ENCODE results near the gene CDKN2C. TPM values are rescaled to one million over a fixed set of nuclear protein-coding genes. Genes with fewer than 3 reads are reported as not detected.
"Not testable (repeated sequence)": the region's sequence is repeated elsewhere in the genome, so short reads cannot be mapped to it uniquely, and the experiment has no call there.

CDKN2C gene
- total and polyA plus RNA-seq, 2 donors (not counting 1 experiment from before 2014, with no cell fraction given), result 24.4 to 31.5 TPM

GRCh38 chr1:50949286-50949982 lies 20.6 kb upstream of the CDKN2C start:
- peaks cover 2% of the 10 kb centered on the region for H4K20me1 ChIP-seq (ENCODE audit: control insufficient read depth, extremely low read depth, insufficient read depth, low read length)

GRCh38 chr1:50950396-50950795 lies 19.6 kb upstream of the CDKN2C start:
- H3K4me2 ChIP-seq (ENCODE audit: extremely low read depth, insufficient read depth, low read length), result no peak overlapping the region
- H3K27me3 ChIP-seq (ENCODE audit: control insufficient read depth, insufficient read depth, low read length), result no peaks in the 10 kb centered on the region
- H3K27ac ChIP-seq (ENCODE audit: insufficient read depth, low read length), result no peak overlapping the region
- peaks cover 55% of the 10 kb centered on the region for H3K79me2 ChIP-seq (ENCODE audit: control insufficient read depth, insufficient read depth, low read length)
- H3K4me1 ChIP-seq (ENCODE audit: control insufficient read depth, extremely low read depth, insufficient read depth, low read length), result no peaks in the 10 kb centered on the region
- no peak overlapping the region for H3K9ac ChIP-seq (ENCODE audit: insufficient read depth, low read length)
- no peaks in the 10 kb centered on the region for H3K36me3 ChIP-seq (ENCODE audit: control insufficient read depth, insufficient read depth, low read length)
- no peaks in the 10 kb centered on the region for H3K9me3 ChIP-seq (ENCODE audit: control insufficient read depth, insufficient read depth, low read depth, low read length)
- peaks cover 2% of the 10 kb centered on the region for H4K20me1 ChIP-seq (ENCODE audit: control insufficient read depth, extremely low read depth, insufficient read depth, low read length)
- H2AFZ ChIP-seq (ENCODE audit: low read length), result no peak overlapping the region
- no peak overlapping the region for H3K4me3 ChIP-seq (replicated peaks in 1 of 4; ENCODE audit: control extremely low read depth in 1 of 4, insufficient read depth in 1 of 4, low read depth in 3 of 4, low read length in 4 of 4)
- no peak for TF ChIP-seq EZH2 (IDR thresholded peaks at IDR 0.05; ENCODE audit: low read length, missing control alignments)
- TF ChIP-seq, protein P1, sequence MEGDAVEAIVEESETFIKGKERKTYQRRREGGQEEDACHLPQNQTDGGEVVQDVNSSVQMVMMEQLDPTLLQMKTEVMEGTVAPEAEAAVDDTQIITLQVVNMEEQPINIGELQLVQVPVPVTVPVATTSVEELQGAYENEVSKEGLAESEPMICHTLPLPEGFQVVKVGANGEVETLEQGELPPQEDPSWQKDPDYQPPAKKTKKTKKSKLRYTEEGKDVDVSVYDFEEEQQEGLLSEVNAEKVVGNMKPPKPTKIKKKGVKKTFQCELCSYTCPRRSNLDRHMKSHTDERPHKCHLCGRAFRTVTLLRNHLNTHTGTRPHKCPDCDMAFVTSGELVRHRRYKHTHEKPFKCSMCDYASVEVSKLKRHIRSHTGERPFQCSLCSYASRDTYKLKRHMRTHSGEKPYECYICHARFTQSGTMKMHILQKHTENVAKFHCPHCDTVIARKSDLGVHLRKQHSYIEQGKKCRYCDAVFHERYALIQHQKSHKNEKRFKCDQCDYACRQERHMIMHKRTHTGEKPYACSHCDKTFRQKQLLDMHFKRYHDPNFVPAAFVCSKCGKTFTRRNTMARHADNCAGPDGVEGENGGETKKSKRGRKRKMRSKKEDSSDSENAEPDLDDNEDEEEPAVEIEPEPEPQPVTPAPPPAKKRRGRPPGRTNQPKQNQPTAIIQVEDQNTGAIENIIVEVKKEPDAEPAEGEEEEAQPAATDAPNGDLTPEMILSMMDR (conservative IDR thresholded peaks at IDR 0.05 in 1 of 2, IDR thresholded peaks at IDR 0.05 in 1 of 2; ENCODE audit: low read depth in 1 of 2, low read length in 2 of 2), result no peak
- no peak for DNase-seq (ENCODE audit: low read depth in 2 of 2)

More at GRCh38 chr1:50949286-50949982, 20.6 kb upstream of the CDKN2C start:
- DNase-seq (ENCODE audit: low read depth in 2 of 2), result no peak
- peaks cover 55% of the 10 kb centered on the region for H3K79me2 ChIP-seq (ENCODE audit: control insufficient read depth, insufficient read depth, low read length)
- no peak overlapping the region for H2AFZ ChIP-seq (ENCODE audit: low read length)
- H3K4me1 ChIP-seq (ENCODE audit: control insufficient read depth, extremely low read depth, insufficient read depth, low read length), result no peaks in the 10 kb centered on the region
- no peak overlapping the region for H3K9ac ChIP-seq (ENCODE audit: insufficient read depth, low read length)
- H3K4me3 ChIP-seq (replicated peaks in 1 of 4; ENCODE audit: control extremely low read depth in 1 of 4, insufficient read depth in 1 of 4, low read depth in 3 of 4, low read length in 4 of 4), result no peak overlapping the region
- H3K36me3 ChIP-seq (ENCODE audit: control insufficient read depth, insufficient read depth, low read length), result no peaks in the 10 kb centered on the region
- no peaks in the 10 kb centered on the region for H3K9me3 ChIP-seq (ENCODE audit: control insufficient read depth, insufficient read depth, low read depth, low read length)
- no peaks in the 10 kb centered on the region for H3K27me3 ChIP-seq (ENCODE audit: control insufficient read depth, insufficient read depth, low read length)
- no peak overlapping the region for H3K4me2 ChIP-seq (ENCODE audit: extremely low read depth, insufficient read depth, low read length)
- TF ChIP-seq, protein P1 (conservative IDR thresholded peaks at IDR 0.05 in 1 of 2, IDR thresholded peaks at IDR 0.05 in 1 of 2; ENCODE audit: low read depth in 1 of 2, low read length in 2 of 2), result no peak
- TF ChIP-seq EZH2 (IDR thresholded peaks at IDR 0.05; ENCODE audit: low read length, missing control alignments), result no peak
- no peak overlapping the region for H3K27ac ChIP-seq (ENCODE audit: insufficient read depth, low read length)

- H3K36me3 ChIP-seq (ENCODE audit: control insufficient read depth, insufficient read depth, low read length); H4K20me1 ChIP-seq (ENCODE audit: control insufficient read depth, extremely low read depth, insufficient read depth, low read length); H3K4me2 ChIP-seq (ENCODE audit: extremely low read depth, insufficient read depth, low read length); H3K4me1 ChIP-seq (ENCODE audit: control insufficient read depth, extremely low read depth, insufficient read depth, low read length); H2AFZ ChIP-seq (ENCODE audit: low read length); H3K27ac ChIP-seq (ENCODE audit: insufficient read depth, low read length); H3K9me3 ChIP-seq (ENCODE audit: control insufficient read depth, insufficient read depth, low read depth, low read length); H3K27me3 ChIP-seq (ENCODE audit: control insufficient read depth, insufficient read depth, low read length); H3K9ac ChIP-seq (ENCODE audit: insufficient read depth, low read length); H3K4me3 ChIP-seq (replicated peaks in 1 of 4; ENCODE audit: control extremely low read depth in 1 of 4, insufficient read depth in 1 of 4, low read depth in 3 of 4, low read length in 4 of 4); DNase-seq (ENCODE audit: low read depth in 2 of 2): not testable (repeated sequence)
- H3K79me2 ChIP-seq (ENCODE audit: control insufficient read depth, insufficient read depth, low read length), result peaks cover 46% of the 10 kb centered on the region
These were observed 17.5 kb upstream of the CDKN2C start for GRCh38 chr1:50952566-50952965.
